ENCODE measurements around the gene SNHG17.
"Not testable (repeated sequence)": the region's sequence is repeated elsewhere in the genome, so short reads cannot be mapped to it uniquely, and the experiment has no call there.

The SNHG17 gene

DNA sequence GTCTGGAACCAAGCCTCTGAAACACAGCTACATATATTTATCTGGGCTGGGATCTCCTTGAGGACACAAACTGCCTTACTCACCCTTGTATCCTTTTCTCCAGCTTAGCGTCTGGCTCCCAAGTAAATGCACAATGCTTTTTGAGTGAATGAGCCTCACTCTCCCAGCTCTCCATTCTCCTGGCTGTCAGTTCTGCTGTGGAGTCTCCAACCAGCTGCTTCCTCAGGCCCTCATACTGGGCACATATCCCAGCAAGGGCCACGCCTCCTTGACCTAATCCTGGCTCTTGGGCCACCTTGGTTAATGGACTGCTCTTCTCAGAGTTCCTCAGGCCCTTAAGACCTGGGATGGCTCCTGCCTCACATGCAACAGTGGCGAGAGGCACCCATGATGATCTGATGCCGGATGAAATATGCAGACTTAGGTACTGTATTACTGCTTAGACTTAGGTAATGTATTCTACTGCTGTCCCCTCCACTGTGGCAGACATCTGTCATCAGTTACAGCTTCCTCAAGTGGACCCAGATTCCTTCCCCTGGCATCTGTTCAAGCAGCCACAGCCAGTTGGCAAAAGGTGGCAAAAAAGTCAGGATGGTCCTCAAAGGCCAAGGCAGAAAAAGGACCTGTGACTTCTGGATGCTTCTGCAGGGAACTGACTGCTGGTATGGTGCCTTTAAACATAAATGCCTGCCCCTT lies 16.5 kb downstream of the SNHG17 start:
- no peak for DNase-seq

GRCh38 chr20:38414769-38415450 lies 20.2 kb downstream of the SNHG17 start:
- DNase-seq, result no peak

GRCh38 chr20:38412877-38413577 lies 22.1 kb downstream of the SNHG17 start:
- no peak for DNase-seq

DNA sequence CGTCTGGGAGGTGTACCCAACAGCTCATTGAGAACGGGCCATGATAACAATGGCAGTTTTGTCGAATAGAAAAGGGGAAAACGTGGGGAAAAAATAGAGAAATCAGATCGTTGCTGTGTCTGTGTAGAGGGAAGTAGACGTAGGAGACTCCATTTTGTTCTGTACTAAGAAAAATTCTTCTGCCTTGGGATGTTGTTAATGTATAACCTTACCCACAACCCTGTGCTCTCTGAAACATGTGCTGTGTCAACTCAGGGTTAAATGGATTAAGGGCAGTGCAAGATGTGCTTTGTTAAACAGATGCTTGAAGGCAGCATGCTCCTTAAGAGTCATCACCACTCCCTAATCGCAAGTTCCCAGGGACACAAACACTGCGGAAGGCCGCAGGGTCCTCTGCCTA lies 27.3 kb downstream of the SNHG17 start:
- not testable (repeated sequence) for DNase-seq

- no peak for DNase-seq
Measured at GRCh38 chr20:38407321-38407720, 27.8 kb downstream of the SNHG17 start.

GRCh38 chr20:38406476-38406875 lies 28.7 kb downstream of the SNHG17 start:
- no peak for DNase-seq

- no peak for DNase-seq
Measured at GRCh38 chr20:38405132-38405531, 30.0 kb downstream of the SNHG17 start.

GRCh38 chr20:38404016-38404415 lies 31.1 kb downstream of the SNHG17 start:
- DNase-seq, result no peak

DNA sequence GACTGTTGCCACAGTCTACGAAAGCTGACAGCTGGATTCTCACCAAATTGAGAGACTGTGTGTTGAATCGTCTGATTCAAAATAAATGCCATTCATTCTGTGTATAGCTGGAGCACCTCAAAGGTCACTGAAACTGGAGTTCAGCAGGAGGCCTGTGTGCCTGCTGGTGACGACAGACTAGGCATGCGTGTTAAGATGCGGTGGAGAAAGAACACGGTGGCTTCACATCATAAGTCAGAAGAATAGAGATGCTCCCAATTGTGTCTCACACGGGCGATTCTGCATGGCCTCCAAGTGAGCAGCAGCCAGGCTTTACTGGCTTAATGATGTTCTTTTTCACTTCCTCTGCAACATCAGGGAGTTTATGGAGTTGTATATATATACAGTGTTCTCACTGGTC lies 32.3 kb downstream of the SNHG17 start:
- no peak for DNase-seq

- no peak for DNase-seq
Measured at GRCh38 chr20:38402089-38402488, 33.0 kb downstream of the SNHG17 start.

DNA sequence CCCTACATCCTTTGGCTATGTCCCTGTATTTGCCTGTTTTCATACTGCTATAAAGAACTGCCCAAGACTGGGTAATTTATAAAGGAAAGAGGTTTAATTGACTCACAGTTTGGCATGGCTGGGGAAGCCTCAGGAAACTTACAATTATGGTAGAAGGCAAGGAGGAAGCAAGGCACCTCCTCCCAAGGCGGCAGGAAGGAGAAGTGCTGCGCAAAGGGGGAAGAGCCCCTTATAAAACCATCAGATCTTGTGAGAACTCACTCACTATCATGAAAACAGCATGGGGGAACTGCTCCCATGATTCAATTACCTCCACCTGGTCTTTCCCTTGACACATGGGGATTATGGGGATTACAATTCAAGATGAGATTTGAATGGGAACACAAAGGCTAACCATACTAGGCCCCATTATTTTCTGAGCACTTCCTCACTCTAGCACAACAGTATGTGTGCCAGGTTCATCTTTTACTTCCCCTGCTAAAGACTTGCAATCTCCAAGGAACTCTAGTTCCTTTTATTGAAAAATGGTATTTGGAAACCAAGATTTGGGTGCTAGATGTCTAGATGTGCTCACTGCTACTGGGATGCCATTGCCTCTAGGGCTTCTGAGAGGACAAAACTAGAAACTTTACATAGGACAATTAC lies 39.3 kb downstream of the SNHG17 start:
- not testable (repeated sequence) for DNase-seq

DNA sequence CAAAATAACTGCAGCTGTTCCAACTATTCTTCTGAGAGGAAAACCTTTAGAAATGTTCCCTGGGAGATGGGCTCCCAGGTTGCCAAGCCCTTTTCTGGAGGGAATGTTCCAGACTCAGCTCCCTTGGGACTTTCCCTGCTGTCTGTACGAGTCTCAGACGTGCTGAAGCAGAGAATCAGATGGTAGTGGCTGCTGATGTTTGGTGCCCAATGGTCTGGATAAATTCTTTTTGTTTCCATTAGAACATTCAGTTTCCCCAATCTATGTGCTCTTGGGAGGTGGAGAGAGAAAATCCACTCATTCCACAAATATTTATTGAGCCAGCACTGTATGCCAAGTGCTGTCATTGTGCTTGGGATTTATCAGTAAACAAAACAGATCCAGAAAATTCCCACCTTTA lies 40.0 kb downstream of the SNHG17 start:
- DNase-seq, result no peak

- DNase-seq, result no peak
Measured at GRCh38 chr20:38393259-38393658, 41.9 kb downstream of the SNHG17 start.

GRCh38 chr20:38392356-38392755 lies 42.8 kb downstream of the SNHG17 start:
- no peak for DNase-seq

GRCh38 chr20:38387953-38388352 lies 47.2 kb downstream of the SNHG17 start:
- no peak for DNase-seq

DNA sequence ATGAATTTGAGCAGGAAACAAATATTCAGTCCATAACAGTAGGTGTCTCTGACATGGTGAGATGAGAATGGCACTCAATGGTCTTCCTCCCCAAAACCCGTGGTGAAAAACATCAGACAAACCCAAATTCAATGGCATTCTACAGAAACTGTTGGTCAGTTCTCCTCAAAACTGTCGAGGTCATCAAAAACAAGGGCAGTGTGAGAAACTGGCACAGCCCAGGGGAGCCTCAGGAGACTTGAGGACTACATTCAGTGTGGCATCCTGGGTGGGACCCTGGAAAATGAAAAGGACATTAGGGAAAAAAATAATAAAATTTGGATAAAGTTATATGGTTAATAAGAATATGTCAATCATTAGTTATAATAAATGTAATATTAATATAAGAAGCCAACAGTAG lies 48.3 kb downstream of the SNHG17 start:
- no peak for DNase-seq

DNA sequence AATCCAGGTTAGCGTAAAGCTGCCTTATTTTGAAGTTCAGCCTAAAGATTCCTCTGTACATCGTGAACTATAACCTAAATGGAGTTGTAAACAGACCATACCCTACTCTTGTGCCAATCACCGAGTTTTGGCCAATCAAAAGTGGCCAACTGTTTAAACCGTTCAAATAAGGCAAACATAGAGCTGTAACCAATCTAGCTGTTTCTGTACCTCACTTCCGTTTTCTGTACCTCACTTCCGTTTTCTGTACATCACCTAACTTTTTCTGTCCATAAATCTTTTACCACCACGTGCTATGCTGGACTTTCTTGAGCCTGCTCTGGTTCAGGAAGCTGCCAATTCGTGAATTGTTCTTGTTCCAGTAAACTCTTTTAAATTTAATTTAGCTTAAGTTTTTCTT lies 49.1 kb downstream of the SNHG17 start:
- DNase-seq, result no peak

DNA sequence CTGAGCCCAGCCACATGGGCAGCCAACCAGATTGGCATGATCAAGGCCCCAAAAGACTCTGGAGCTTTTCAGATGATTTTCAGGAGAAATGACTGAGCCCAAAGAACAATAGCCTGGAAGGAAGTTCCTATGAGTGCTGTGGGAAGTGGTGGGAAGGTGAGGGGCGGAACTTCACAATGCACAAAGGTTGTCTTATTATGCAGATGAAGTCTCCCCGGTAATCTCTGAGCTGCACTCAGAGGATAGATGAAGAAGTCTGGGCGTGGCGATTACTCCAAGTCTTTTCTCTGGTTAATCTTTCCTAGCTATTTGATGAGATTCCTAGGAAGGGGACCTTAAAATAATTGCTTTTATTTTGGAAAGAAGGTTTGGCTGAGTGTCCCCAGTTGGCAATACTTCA lies 52.0 kb downstream of the SNHG17 start:
- no peak for DNase-seq

- not testable (repeated sequence) for DNase-seq
Measured at GRCh38 chr20:38377838-38378237, 57.3 kb downstream of the SNHG17 start.

- no peak for DNase-seq
Measured at GRCh38 chr20:38377039-38377685, 58.0 kb downstream of the SNHG17 start.

- DNase-seq, result no peak
Measured at GRCh38 chr20:38373898-38374297, 61.2 kb downstream of the SNHG17 start.

DNA sequence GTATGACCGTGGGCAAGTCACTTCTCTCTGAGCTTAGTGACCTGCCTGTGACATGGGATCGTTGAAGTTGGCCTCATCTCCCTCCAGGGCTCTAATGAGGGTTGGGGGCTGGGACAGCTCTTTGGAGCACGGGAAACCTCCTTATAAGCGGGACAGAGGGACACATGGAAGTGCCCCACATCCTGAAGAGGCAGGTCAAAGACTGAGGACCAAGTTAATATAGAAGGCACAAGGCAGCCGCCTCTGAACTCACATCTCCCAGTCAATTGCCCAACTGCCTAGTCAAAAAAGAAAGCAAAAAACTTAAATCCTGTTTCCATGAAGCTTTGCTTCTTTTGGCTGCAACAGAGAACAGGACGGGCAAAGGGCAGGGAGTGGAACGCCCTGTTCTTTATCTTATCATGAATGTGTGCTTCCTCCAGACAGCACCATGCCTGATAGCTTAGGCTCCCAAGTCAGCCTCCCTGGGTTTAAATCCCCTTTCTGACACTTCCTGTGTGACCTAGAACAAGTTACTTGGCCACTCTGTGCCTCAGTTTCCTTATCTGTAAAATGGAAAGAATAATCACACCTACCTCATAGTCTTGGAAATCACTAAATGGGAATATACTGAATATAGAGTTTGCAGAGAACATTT lies 61.8 kb downstream of the SNHG17 start:
- DNase-seq, result no peak

- DNase-seq, result no peak
Measured at GRCh38 chr20:38372806-38373205, 62.3 kb downstream of the SNHG17 start.

All from NCI-H187 (cell line).